GDM1 (cell line): Measurements from ENCODE around the gene SUSD1.
"Not testable (repeated sequence)": the region's sequence is repeated elsewhere in the genome, so short reads cannot be mapped to it uniquely, and the experiment has no call there.

Source experiments
- DNase-seq: peaks from one replicate; lab custom pipeline; 2025; lab: John Stamatoyannopoulos, UW

The SUSD1 gene

DNA sequence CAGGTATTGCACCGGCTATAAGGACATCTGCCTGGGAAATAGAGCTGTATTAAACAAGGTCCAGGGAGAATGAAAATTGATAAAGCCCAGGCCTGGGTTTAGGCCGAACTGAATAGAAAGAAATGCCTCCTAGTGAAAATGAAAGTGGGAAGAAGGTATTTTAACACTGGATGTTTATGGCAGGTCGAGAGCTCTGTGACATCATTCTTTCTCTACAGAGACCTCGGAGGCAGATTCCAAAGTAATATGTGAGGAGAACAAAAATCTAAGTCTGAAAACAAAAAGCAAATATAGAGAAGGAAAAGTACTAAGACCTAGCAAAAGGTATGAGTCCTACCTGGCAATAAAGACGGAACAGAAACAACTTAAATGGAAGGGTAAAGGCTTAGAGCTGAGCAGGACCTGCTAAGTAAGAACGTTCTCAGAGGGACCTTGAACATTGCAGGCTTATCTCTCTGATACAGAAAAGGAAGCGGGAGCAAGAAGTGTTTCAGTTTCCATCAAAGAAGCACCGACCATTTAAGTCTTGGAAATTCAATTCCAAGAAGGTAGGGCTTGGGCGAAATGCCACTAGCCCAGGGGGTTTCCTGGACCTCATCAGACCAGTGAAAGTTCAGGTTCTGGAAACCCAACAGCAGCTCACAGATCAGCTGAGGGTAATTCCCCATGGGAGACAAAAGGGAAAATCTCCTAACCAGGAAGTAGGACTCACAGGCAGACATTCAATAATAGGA lies 80.0 kb downstream of the SUSD1 start:
- no peak for DNase-seq

DNA sequence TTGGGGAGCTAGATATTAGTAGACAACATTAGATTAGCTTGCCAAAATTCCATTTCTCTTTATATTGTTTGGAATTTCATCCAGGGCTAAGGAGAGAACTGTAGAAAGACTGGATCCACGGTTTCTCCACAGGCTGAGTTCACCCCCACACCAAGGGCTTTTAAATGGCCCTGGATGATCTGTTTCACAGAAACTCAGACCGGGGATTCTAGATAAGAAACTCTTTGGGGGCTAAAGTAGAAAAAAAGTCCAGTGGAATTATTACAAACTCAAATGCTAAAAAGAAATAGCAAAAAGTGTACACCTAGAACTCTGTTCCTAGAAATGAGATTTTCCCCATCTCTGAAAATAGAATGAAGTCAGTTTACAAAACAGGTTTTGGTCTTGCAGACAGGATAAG lies 80.9 kb downstream of the SUSD1 start:
- no peak for DNase-seq

DNA sequence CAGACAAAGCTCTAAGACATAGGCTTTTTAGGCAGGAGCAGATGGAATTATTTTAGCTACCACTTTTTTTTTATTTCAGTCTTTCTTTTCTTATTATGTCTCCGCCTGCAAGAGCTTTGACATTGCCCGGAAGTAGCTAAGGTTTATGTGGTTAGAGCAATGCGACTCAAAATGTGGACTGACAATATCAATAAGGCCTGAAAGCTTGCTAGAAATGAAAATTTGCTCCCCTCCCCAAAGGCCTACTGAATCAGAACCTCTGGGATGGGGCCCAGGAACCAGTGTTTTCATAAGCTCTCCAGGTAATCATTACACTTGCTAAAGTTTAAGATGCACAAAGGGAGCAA lies 81.3 kb downstream of the SUSD1 start:
- no peak for DNase-seq

DNA sequence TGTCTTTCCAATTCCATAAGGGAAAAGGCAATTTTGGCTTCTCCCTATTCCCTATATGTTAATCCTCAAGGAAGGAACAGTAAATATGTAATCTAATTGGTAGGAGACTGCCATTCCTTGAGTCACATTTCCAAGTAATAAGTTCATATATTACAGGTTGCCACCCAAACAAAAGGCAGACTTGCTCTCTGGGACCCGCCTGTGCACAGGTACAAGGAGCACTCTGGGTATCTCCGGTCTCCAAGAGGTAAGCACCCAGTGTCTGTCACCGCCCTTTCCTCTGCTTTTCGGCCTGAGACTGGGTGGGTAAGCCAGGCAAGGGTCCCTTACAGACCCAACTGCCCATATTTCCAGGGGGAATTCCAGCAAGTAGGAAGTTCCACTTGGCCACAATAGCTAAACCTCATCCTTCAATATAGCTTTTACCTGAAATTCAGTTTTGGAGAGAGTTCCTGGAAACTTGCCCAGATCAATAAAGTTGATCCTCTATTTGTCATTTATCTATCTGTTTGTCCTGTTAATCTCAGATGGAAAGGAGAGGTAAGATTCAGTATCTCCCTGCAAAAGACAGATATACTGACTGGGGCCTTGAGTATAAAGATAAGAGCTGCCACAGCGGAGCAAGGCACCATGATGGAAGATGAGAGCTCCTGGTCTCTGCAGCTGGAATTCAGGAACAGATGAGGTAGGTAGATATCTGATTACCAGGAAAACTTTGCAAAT lies 81.8 kb downstream of the SUSD1 start:
- no peak for DNase-seq

DNA sequence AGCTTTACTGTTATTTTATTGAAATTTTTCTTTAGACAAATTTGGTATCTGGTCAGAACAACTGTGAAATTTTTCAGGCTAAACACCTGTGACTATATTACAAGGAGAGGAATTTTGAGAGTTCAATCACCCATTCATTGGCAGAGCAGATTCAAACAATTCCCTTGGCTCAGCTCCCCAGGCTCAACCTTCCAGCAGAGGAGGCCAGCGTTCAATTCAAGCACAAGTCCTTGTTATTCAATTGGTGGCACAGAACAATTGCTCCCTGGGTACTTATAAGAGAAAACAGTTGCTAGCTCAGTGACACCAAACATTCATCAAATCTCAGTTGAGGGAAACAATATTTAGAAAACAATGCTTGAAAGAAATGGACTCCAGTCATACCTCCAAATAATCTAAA lies 83.3 kb downstream of the SUSD1 start:
- DNase-seq: no peak

DNA sequence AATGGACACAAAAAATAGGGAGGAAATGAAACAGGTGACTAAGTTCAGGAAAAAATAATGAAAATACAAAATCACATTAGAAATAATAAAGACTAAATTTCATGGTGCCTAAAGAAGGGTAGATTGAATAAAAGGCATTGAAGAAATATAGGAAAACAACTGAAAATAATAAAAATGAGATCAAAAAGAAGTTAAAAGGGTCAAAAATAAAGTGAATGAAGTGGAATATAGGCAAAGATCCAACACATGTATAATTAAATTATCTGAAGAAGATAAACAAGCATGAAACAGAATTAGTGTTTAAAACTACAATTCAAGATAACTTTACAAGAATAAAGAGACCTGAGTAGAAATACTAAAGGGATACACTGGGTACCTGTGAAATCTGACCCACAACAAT lies 87.6 kb downstream of the SUSD1 start:
- no peak for DNase-seq

GRCh38 chr9:112086627-112087026 lies 88.5 kb downstream of the SUSD1 start:
- no peak for DNase-seq

- DNase-seq: no peak
These were observed 90.2 kb downstream of the SUSD1 start for GRCh38 chr9:112084907-112085306.

DNA sequence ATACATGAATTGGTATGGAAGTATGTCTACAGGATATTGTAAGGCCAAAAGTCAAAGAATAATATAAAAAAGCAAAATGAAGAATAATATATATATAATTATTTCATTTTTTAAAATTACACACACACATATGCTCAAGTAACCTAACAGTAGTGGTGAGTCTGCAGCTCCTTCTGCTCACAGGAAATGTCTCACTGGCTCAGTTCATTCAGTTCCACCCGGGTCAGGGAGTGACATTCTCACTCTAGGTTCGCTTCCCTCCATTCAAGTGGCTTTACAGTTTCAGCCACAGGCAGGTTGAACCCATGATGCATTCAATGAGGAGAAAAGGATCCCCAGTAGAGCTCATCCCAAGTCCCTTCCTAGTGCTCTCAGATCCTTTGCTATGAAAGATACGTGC lies 90.8 kb downstream of the SUSD1 start:
- no peak for DNase-seq

DNA sequence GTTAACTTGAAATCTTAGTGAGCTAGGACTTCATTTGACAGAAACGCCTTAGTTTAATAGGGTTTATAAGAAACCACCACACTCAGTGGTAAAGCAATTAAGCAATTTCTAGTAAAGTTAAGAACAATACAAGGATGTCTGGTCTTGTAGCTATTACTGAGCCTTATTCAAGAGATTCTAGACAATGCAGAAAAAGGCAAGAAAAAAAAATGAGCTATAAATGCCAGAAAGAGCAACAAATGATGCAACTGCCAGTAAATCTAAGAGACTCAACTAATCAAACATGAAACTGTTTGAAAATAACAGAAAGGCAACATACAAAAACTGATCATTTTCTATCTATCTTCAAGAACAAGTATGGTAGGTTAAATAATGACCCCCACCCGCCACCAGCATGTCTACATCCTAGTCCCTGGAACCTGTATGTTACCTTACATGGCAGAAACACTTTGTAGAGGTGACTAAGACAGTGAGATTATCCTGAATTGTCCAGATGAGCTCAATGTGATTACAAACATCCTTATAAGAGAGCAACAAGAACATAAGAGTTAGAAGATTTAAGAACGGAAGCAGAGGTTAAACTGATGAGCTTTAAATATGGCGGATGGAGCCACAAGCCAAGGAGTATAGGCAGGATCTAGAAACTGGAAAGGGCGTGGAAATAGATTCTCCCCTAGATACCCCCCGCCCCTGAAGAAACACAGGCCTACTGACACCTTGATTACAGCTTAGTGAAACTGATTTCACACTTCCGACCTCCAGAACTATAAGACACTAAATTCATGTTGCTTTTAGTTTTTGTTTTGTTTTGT lies 93.0 kb downstream of the SUSD1 start:
- DNase-seq: no peak

GRCh38 chr9:112080831-112081542 lies 94.1 kb downstream of the SUSD1 start:
- no peak for DNase-seq

- no peak for DNase-seq
These were observed 96.7 kb downstream of the SUSD1 start for GRCh38 chr9:112078432-112078831.

DNA sequence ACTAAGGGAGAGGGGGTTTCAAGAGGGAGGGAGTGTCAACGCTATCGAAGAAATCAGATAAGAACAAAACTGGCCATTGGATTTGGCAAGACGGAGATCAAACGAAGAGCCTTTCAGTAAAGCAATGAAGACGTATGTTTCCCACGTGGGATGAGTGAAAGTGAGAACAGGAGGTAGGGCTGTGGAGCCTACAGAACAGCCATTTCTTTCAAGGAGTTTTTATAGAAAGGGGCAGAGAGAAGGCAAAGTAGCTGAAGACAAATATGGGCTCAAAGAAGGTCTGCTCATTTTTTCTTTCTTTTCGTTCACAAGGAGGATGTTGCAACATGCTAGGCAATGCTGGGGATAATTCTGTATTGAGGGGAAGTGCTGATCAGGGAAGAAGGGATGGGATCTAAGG lies 98.3 kb downstream of the SUSD1 start:
- DNase-seq: no peak

- no peak for DNase-seq
These were observed 100.1 kb downstream of the SUSD1 start for GRCh38 chr9:112075009-112075378.

DNA sequence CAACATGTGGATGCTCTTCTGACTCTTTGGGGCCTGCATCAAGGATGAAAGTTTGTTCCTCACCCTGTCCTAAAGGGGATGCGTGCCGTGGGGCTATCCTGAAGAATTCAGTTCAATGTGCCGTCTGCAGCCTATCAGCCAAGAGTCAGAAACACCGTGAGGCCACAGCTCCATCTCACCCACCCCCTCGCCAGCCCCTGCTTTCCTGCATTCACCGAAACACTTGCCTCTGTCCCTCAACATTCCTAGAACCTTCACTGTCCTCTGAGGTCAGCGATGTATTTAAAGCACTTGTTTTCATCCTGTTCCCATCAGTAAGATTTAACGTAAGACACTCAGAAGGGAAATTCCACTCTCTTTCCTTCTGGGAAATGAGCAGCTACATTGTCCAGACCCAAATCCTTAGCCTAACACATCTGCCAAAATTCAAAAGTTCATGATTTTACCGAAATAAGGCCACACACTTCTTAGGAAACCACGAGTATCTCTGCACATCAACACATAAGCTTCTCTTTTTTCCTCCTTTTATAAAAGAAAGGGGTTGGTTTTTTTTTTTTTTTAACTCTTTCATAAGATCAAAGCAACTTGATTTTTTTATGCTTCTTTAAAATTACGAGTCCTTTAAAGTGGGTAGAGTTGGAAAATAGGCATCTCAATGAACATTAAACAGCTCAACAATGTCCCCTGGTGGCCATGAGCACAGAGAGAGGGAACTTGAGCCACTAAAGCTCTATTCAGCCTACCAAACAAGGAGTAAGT lies 100.7 kb downstream of the SUSD1 start:
- peak; percentile 23 for DNase-seq

- DNase-seq: not testable (repeated sequence)
These were observed 101.4 kb downstream of the SUSD1 start for GRCh38 chr9:112073639-112074173.

DNA sequence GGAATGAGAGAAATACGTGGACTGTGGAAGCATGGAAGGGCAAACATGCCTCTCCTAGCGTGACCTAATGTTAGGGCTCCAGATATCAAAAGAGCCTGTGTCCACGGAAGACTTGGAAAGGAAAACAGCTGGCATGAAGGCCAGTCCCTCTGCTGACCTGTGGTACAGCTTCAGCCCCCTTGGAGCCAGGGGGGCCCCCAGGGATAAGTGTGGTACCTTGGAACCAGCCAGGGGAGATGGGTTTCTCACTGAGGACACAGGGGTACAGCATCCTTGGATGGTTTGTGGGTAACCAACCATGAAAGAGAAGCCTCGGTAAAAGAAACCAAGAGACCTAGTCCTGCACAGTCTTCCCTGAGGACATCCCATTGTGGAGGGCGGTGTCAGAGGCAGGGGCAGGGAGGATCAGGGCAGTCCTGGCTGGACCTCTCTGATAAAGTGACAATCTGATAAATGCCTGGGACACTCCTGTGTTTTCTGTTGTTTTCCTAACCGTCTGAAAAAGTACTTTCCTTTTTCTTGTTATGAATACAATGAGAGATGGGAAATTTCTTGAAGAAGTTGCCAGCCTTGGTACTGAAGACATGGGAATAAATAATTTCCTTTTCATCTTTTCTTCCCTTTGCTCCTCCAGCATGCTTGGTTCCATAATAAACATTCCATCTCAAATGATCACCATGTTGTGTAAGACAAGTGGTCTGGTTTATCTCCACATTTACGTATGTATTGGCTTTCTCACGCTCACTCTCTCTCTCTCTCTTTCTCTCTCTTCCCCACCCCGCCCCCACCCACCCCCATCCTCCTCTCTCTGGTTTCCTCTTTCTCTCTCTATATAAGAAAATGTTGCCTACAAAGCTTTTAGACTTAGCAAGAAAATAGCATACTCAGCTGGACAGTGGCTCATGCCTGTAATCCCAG lies 102.1 kb downstream of the SUSD1 start:
- DNase-seq: no peak

- DNase-seq: no peak
These were observed 105.6 kb downstream of the SUSD1 start for GRCh38 chr9:112069318-112070169.
